ENCODE data around the gene CPNE6.

GRCh38 chr14:24032727-24033418 lies 38.5 kb upstream of the CPNE6 start:
- TF ChIP-seq JUND (IDR thresholded peaks at IDR 0.05) (peak; percentile 85 to 87), ATF3 (IDR thresholded peaks at IDR 0.05) (peak; percentile 90), GABPA (IDR thresholded peaks at IDR 0.05 in 1 of 2, conservative IDR thresholded peaks at IDR 0.05 in 1 of 2) (no peak), CTCF (IDR thresholded peaks at IDR 0.05; ENCODE audit: low read depth, low read length, missing input control) (no peak), SP1 (IDR thresholded peaks at IDR 0.05) (peak; percentile 52), MAX (IDR thresholded peaks at IDR 0.05) (peak; percentile 24), YY1 (IDR thresholded peaks at IDR 0.05) (peak; percentile 50), ZBTB33 (IDR thresholded peaks at IDR 0.05) (no peak), RAD21 (IDR thresholded peaks at IDR 0.05) (peak; percentile 26 to 44), RXRA (IDR thresholded peaks at IDR 0.05) (peak; percentile 64 to 79), FOXA1 (IDR thresholded peaks at IDR 0.05) (no peak)
